ENCODE results near the gene ABAT.

The ABAT gene

DNA sequence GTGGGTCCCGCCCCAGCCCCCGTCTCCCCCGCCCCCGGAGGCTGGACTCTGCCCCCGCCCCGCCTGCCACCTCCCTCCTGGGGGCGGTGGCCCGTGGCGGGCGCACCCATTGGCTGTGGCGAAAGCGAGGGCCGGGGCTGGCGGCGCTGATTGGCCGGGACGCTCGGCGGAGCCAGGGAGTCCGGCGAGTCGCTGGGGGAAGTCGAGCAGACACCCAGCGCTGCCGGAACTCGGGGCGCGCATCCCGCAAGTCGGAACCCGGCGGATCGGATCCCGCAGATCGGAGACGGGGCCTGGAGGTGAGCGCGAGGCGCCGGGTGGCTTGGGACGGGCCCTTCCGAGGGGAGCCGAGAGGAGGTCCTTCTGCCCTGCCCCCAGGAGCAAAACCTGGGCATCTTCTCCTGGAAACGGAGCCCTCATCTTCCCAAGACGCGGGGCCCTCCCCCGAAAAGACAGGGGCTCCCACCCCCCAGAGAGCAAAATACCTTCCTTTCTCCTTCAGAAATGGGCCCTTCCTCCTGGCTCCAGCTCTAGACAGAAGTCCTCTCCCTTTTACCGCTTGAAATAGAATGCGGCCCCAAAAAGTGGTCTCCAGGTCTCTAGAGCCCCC lies at the start of gene ABAT:
Gene ABAT, plus strand, starts transcription at position 205 of the 610 bp plus-strand sequence. CDS start 61,123 bp downstream, outside the sequence.
- H3K27ac ChIP-seq = no peak within 1 kb of the TSS

DNA sequence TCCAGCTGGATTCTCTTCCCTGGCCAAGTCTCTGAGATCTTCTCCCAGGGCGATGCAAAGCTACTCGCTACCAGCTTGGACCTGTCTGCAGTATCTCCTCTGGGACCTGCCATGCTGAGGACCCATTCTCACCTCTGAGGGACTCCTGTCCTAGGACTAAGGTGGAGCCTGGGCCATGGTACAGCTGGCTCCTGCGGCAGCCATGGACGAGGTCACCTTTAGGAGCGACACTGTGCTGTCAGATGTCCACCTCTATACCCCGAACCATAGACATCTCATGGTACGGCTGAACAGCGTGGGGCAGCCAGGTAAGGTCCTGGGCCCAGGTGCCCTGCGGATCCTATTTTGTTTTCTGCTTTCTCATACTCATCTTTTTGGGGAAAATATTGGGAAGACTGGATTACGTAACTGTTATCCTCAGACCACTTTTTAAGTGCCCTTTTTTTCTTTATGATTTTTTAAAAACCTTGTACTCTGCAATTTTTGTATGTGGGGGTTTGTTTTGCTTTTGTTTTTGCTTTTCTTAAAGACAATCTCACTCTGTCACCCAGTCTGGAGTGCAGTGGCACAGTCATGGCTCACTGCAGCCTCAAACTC lies 48.8 kb upstream of the ABAT start:
- no peak for DNase-seq
- in situ Hi-C loops (cut with HindIII; ENCODE audit: low pct_ligation_motif_present, low sequenced_read_pairs) = no loop called here
- H3K27ac ChIP-seq = no peak overlapping the region
- H3K36me3 ChIP-seq (replicated peaks) = peaks cover 32% of the 10 kb centered on the region
- TF ChIP-seq, protein P1, sequence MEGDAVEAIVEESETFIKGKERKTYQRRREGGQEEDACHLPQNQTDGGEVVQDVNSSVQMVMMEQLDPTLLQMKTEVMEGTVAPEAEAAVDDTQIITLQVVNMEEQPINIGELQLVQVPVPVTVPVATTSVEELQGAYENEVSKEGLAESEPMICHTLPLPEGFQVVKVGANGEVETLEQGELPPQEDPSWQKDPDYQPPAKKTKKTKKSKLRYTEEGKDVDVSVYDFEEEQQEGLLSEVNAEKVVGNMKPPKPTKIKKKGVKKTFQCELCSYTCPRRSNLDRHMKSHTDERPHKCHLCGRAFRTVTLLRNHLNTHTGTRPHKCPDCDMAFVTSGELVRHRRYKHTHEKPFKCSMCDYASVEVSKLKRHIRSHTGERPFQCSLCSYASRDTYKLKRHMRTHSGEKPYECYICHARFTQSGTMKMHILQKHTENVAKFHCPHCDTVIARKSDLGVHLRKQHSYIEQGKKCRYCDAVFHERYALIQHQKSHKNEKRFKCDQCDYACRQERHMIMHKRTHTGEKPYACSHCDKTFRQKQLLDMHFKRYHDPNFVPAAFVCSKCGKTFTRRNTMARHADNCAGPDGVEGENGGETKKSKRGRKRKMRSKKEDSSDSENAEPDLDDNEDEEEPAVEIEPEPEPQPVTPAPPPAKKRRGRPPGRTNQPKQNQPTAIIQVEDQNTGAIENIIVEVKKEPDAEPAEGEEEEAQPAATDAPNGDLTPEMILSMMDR (IDR thresholded peaks at IDR 0.05; ENCODE audit: low read depth, low read length, missing control alignments) = no peak
- H3K4me3 ChIP-seq (ENCODE audit: low read depth, low read length) = no peak overlapping the region
- H3K27me3 ChIP-seq (replicated peaks) = no peaks in the 10 kb centered on the region

More for the DNA sequence above, at the start of gene ABAT:
- Histone ChIP-seq H3K36me3 (replicated peaks) (no peaks in the 10 kb centered on the region), H3K27me3 (replicated peaks) (no peaks in the 10 kb centered on the region), H3K4me3 (ENCODE audit: low read depth, low read length) (peak within 1 kb of the TSS; percentile 66)
- TF ChIP-seq, protein P1 (IDR thresholded peaks at IDR 0.05; ENCODE audit: low read depth, low read length, missing control alignments) = no peak
- DNase-seq = peak; percentile 65
- in situ Hi-C loops (cut with HindIII; ENCODE audit: low pct_ligation_motif_present, low sequenced_read_pairs) = no loop called here

DNA sequence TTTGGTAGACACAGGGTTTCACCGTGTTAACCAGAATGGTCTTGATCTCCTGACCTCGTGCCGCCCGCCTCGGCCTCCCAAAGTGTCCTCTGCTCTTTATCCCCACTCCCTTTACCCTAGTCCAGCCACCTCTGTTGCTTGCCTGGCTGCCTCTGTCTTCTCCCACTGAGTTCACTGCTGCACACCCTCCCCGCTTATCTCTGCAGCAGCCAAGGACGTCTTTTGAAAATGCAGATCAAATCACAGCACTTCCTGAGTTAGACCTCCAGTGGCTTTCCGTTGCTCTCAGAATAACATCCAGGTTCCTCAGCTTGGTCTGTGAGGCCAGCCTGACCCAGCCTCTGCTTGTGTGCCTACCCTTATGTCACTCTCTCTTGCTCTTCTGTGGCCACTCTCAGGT lies 47.5 kb upstream of the ABAT start:
- Histone ChIP-seq H3K36me3 (replicated peaks) (peaks cover 40% of the 10 kb centered on the region), H3K4me3 (ENCODE audit: low read depth, low read length) (no peak overlapping the region), H3K27me3 (replicated peaks) (no peaks in the 10 kb centered on the region), H3K27ac (no peak overlapping the region)
- no peak for DNase-seq
- in situ Hi-C loops (cut with HindIII; ENCODE audit: low pct_ligation_motif_present, low sequenced_read_pairs) = no loop called here
- TF ChIP-seq, protein P1 (IDR thresholded peaks at IDR 0.05; ENCODE audit: low read depth, low read length, missing control alignments) = no peak

DNA sequence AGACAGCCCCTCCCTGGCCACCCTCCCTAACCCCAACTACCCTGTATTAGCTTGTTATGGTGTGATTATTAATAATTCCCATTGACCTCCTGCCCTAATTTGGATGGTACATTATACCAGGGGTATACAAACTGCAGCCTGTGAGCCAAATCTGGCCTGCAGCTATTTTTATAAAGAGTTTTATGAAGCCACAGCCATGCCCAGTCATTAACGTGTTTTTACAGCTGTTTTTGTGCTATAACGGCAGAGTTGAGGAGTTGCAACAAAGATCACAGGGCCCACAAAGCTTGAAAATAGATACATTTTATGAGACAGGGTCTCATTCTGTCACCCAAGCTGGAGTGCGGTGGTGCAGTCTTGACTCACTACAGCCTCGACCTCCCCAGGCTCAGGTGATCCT lies 47.0 kb upstream of the ABAT start:
- H3K36me3 ChIP-seq (replicated peaks) = peaks cover 45% of the 10 kb centered on the region
- DNase-seq = no peak
- in situ Hi-C loops (cut with HindIII; ENCODE audit: low pct_ligation_motif_present, low sequenced_read_pairs) = no loop called here
- no peak overlapping the region for H3K4me3 ChIP-seq (ENCODE audit: low read depth, low read length)
- H3K27ac ChIP-seq = no peak overlapping the region
- TF ChIP-seq, protein P1 (IDR thresholded peaks at IDR 0.05; ENCODE audit: low read depth, low read length, missing control alignments) = no peak
- no peaks in the 10 kb centered on the region for H3K27me3 ChIP-seq (replicated peaks)

DNA sequence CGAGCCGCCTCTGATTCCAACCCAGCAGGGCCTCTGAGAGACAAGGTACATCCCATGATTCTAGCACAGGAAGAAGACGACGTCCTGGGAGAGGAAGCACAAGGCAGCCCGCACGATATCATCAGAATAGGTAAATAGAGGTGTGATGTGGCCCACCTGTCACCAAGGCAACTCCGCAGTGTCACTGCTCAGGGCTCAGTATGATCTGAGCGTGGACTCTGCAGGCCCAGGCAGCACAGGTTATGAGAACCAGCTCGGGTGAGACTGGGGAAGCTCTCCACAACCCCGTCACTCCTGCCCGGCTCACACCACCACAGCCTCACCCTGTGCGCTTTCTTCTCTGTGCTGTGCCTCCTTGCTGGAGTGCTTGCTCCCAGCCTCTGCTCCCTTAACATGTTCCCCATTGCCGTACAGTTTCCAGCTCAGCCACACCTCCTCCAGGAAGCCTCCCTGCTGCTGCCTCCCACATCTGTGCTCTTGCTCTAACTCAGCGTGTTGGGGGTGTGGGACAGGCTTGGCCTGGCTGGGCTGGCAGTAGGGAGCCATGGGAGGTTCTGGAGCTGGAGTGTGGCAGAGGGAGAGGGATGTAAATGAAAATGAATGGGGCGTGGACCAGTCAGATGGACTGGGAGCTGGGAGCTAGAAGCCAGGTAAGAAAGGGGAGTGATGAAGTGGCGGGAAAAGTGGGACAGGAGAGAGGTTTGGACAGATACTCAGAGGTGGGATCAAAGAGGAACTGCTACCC lies 45.3 kb upstream of the ABAT start:
- Histone ChIP-seq H3K27ac (no peak overlapping the region), H3K36me3 (replicated peaks) (peaks cover 51% of the 10 kb centered on the region), H3K27me3 (replicated peaks) (no peaks in the 10 kb centered on the region), H3K4me3 (ENCODE audit: low read depth, low read length) (no peak overlapping the region)
- TF ChIP-seq, protein P1 (IDR thresholded peaks at IDR 0.05; ENCODE audit: low read depth, low read length, missing control alignments) = no peak
- no peak for DNase-seq
- in situ Hi-C loops (cut with HindIII; ENCODE audit: low pct_ligation_motif_present, low sequenced_read_pairs) = no loop called here
